ENCODE results near the gene WDR36. TPM values are rescaled to one million over a fixed set of nuclear protein-coding genes. Genes with fewer than 3 reads are reported as not detected.

WDR36 gene
- total and polyA plus RNA-seq, 12 donors, result 6.6 to 86.1 (median 22.7) TPM

GRCh38 chr5:111167551-111167950, 75.4 kb downstream of the WDR36 start:
- H3K27ac ChIP-seq, result no peak overlapping the region
- H3K4me3 ChIP-seq, result no peak overlapping the region
- no peak for DNase-seq
- intact Hi-C loops (cut with DNase I), result no loop called here
- H3K4me1 ChIP-seq (replicated peaks in 1 of 2), result no peaks in the 10 kb centered on the region
- no peaks in the 10 kb centered on the region for H3K36me3 ChIP-seq (replicated peaks in 1 of 2)
- TF ChIP-seq POLR2A (IDR thresholded peaks at IDR 0.05), result no peak
- TF ChIP-seq CTCF (IDR thresholded peaks at IDR 0.05), result no peak
- no peaks in the 10 kb centered on the region for H3K27me3 ChIP-seq
- H3K9me3 ChIP-seq (replicated peaks in 1 of 3), result no peaks in the 10 kb centered on the region
- WGBS, 4 donors, result 63 to 72% (median 67%) methylated on average over 2 of the region's 2 CpGs

- Histone ChIP-seq H3K4me3 (no peak overlapping the region), H3K27ac (no peak overlapping the region), H3K4me1 (replicated peaks in 1 of 2) (no peaks in the 10 kb centered on the region), H3K9me3 (replicated peaks in 1 of 3) (no peaks in the 10 kb centered on the region), H3K27me3 (no peaks in the 10 kb centered on the region), H3K36me3 (replicated peaks in 1 of 2) (no peaks in the 10 kb centered on the region)
- TF ChIP-seq POLR2A (IDR thresholded peaks at IDR 0.05) (no peak), CTCF (IDR thresholded peaks at IDR 0.05) (no peak)
- no peak for DNase-seq
- WGBS, 4 donors, result 0% methylated on average over 1 of the region's 1 CpG
- intact Hi-C loops (cut with DNase I), result no loop called here
Measured at GRCh38 chr5:111168608-111169007, 76.5 kb downstream of the WDR36 start.

GRCh38 chr5:111169269-111169668, 77.1 kb downstream of the WDR36 start:
- no peaks in the 10 kb centered on the region for H3K9me3 ChIP-seq (replicated peaks in 1 of 3)
- H3K27ac ChIP-seq, result no peak overlapping the region
- no peaks in the 10 kb centered on the region for H3K36me3 ChIP-seq (replicated peaks in 1 of 2)
- no peak for TF ChIP-seq CTCF (IDR thresholded peaks at IDR 0.05)
- no peak for TF ChIP-seq POLR2A (IDR thresholded peaks at IDR 0.05)
- intact Hi-C loops (cut with DNase I), result no loop called here
- H3K27me3 ChIP-seq, result no peaks in the 10 kb centered on the region
- WGBS, 4 donors, result 75 to 84% (median 79%) methylated on average over 2 of the region's 2 CpGs
- H3K4me3 ChIP-seq, result no peak overlapping the region
- DNase-seq, result no peak
- no peaks in the 10 kb centered on the region for H3K4me1 ChIP-seq (replicated peaks in 1 of 2)

GRCh38 chr5:111170279-111170678, 78.1 kb downstream of the WDR36 start:
- Histone ChIP-seq H3K27me3 (no peaks in the 10 kb centered on the region), H3K36me3 (replicated peaks in 1 of 2) (no peaks in the 10 kb centered on the region), H3K4me1 (replicated peaks in 1 of 2) (no peaks in the 10 kb centered on the region), H3K9me3 (replicated peaks in 1 of 3) (no peaks in the 10 kb centered on the region), H3K4me3 (no peak overlapping the region), H3K27ac (no peak overlapping the region)
- TF ChIP-seq POLR2A (IDR thresholded peaks at IDR 0.05) (no peak), CTCF (IDR thresholded peaks at IDR 0.05) (no peak)
- 66 to 78% (median 72%) methylated on average over 2 of the region's 2 CpGs for WGBS, 4 donors
- intact Hi-C loops (cut with DNase I), result no loop called here
- no peak for DNase-seq

All from adrenal gland (tissue), 12 donors.